Activated T-cell treated with anti-CD3 and anti-CD28 coated beads, Interleukin-2, amount 50 U/mL, for 72 hours (primary cell): Measurements from ENCODE around the gene ITIH3. TPM values are rescaled to one million over a fixed set of nuclear protein-coding genes. Genes with fewer than 3 reads are reported as not detected.
"Not testable (repeated sequence)": the region's sequence is repeated elsewhere in the genome, so short reads cannot be mapped to it uniquely, and the experiment has no call there.

Experiments
- ATAC-seq, 2 donors: fragments of 150-1000 bp; cut with Tn5 transposase; replicated peaks in 1 of 2; 2 replicates each; pipeline ENCODE4 v1.10.0; 2021; ENCODE audit warnings: moderate library complexity in 2 of 2, mild to moderate bottlenecking in 1 of 2
- DNase-seq, 2 donors: peaks; one replicate each; pipeline ENCODE4 v3.0.0; 2021 to 2022; ENCODE audit warnings: mixed read lengths in 1 of 2
- H3K27ac Mint-ChIP-seq: one replicate; pipeline ENCODE4 v1.8.0; 2022; ENCODE audit warnings: mild to moderate bottlenecking, moderate library complexity, mixed read lengths
- H3K27me3 Mint-ChIP-seq: one replicate; pipeline ENCODE4 v1.8.0; 2022; ENCODE audit warnings: low read depth, mixed read lengths
- H3K36me3 Mint-ChIP-seq, 2 donors: one replicate each; pipeline ENCODE4 v1.8.0; 2022; ENCODE audit warnings: mixed read lengths in 2 of 2, mild to moderate bottlenecking in 1 of 2; ENCODE audit not compliant: insufficient read depth in 2 of 2
- H3K4me1 Mint-ChIP-seq: one replicate; pipeline ENCODE4 v1.8.0; 2022; ENCODE audit warnings: low read depth, mixed read lengths
- H3K4me3 Mint-ChIP-seq, 2 donors: one replicate each; pipeline ENCODE4 v1.8.0; 2022; ENCODE audit warnings: mild to moderate bottlenecking in 2 of 2, mixed read lengths in 2 of 2, moderate library complexity in 2 of 2
- H3K9me3 Mint-ChIP-seq, 2 donors: one replicate each; pipeline ENCODE4 v1.8.0; 2022; ENCODE audit warnings: mixed read lengths in 2 of 2
- total RNA-seq, 2 donors: library from RNA; stranded (reverse); gene quantifications; one replicate each; pipeline ENCODE4 v1.2.3, GENCODE V29; 2022

ITIH3 gene
- total RNA-seq, 2 donors from 2014 or later, result not detected

GRCh38 chr3:52774901-52775864, 19.4 kb upstream of the ITIH3 start:
- H3K4me1 Mint-ChIP-seq, result peaks cover 8% of the 10 kb centered on the region
- DNase-seq (no peak), ATAC-seq (no peak)
- H3K4me3 Mint-ChIP-seq, result no peak overlapping the region
- no peak overlapping the region for H3K27ac Mint-ChIP-seq
- H3K36me3 Mint-ChIP-seq, result no peaks in the 10 kb centered on the region
- H3K9me3 Mint-ChIP-seq, result no peaks in the 10 kb centered on the region
- H3K27me3 Mint-ChIP-seq, result no peaks in the 10 kb centered on the region

DNA sequence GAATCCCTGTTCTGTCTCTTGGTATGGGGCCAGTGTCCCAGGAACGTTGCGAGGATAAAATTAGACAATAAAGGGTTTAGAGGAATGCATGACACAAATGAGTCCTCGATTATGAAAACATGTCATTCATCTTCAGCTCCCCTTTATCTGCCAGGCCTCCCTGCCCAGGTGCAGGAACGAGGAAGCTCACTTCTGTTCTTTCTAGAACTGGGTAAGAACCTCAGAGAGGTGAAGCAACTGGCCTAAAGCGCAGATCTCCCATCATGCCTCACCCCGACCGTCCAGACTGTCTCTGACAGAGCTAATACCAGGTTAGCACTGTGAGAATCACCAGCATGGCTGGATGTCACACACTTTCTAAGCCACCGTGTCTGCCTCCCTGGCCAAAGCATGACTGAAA, 18.7 kb upstream of the ITIH3 start:
- Mint-ChIP-seq H3K27me3 (no peaks in the 10 kb centered on the region), H3K9me3 (no peaks in the 10 kb centered on the region), H3K27ac (no peak overlapping the region), H3K4me1 (peaks cover 8% of the 10 kb centered on the region), H3K4me3 (no peak overlapping the region), H3K36me3 (no peaks in the 10 kb centered on the region)
- DNase-seq (no peak), ATAC-seq (no peak)

GRCh38 chr3:52776486-52776885, 18.1 kb upstream of the ITIH3 start:
- not testable (repeated sequence) for H3K9me3 Mint-ChIP-seq, H3K36me3 Mint-ChIP-seq, ATAC-seq, DNase-seq, H3K4me3 Mint-ChIP-seq, H3K27me3 Mint-ChIP-seq, H3K4me1 Mint-ChIP-seq, H3K27ac Mint-ChIP-seq

GRCh38 chr3:52777127-52777958, 17.3 kb upstream of the ITIH3 start, which contains the start of gene ITIH1:
TSS of gene ITIH1 (plus strand) at chr3:52777599. CDS start at chr3:52777616, 17 bp downstream.
- DNase-seq (no peak), ATAC-seq (no peak)
- no peaks in the 10 kb centered on the region for H3K27me3 Mint-ChIP-seq
- no peaks in the 10 kb centered on the region for H3K4me1 Mint-ChIP-seq
- no peak within 1 kb of the TSS for H3K27ac Mint-ChIP-seq
- H3K9me3 Mint-ChIP-seq, result no peaks in the 10 kb centered on the region
- H3K4me3 Mint-ChIP-seq, result no peak within 1 kb of the TSS
- H3K36me3 Mint-ChIP-seq, result no peaks in the 10 kb centered on the region

- peaks cover 5% of the 10 kb centered on the region for H3K27me3 Mint-ChIP-seq
- no peaks in the 10 kb centered on the region for H3K9me3 Mint-ChIP-seq
- DNase-seq (no peak), ATAC-seq (no peak)
- H3K4me1 Mint-ChIP-seq, result no peaks in the 10 kb centered on the region
- H3K36me3 Mint-ChIP-seq, result no peaks in the 10 kb centered on the region
- no peak overlapping the region for H3K4me3 Mint-ChIP-seq
- H3K27ac Mint-ChIP-seq, result no peak overlapping the region
Observed at GRCh38 chr3:52777959-52778805, 16.4 kb upstream of the ITIH3 start.

- DNase-seq (no peak), ATAC-seq (no peak)
- no peak overlapping the region for H3K4me3 Mint-ChIP-seq
- H3K27me3 Mint-ChIP-seq, result peaks cover 5% of the 10 kb centered on the region
- no peaks in the 10 kb centered on the region for H3K4me1 Mint-ChIP-seq
- H3K9me3 Mint-ChIP-seq, result no peaks in the 10 kb centered on the region
- no peaks in the 10 kb centered on the region for H3K36me3 Mint-ChIP-seq
- no peak overlapping the region for H3K27ac Mint-ChIP-seq
Observed at GRCh38 chr3:52779011-52779836, 15.4 kb upstream of the ITIH3 start.

GRCh38 chr3:52779837-52780585, 14.6 kb upstream of the ITIH3 start:
- Mint-ChIP-seq H3K4me1 (no peaks in the 10 kb centered on the region), H3K4me3 (no peak overlapping the region), H3K9me3 (no peaks in the 10 kb centered on the region), H3K27ac (no peak overlapping the region), H3K36me3 (no peaks in the 10 kb centered on the region), H3K27me3 (peaks cover 5% of the 10 kb centered on the region)
- ATAC-seq (no peak), DNase-seq (no peak)

DNA sequence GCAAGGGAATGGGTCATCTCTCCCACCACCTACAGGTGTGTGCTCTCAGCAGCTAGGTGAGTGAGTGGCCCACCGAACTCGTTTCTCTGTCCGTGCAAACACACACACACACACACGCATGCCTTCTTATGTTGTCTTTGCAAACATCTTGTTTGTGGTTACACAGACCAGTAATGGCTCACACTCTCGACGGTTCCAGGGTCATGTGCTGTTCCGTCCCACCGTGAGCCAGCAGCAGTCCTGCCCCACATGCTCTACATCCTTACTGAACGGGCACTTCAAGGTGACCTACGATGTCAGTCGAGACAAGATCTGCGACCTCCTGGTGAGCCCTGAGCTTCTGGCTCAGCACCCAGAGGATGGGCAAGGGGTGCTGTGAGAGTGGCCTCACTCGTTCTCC, 12.9 kb upstream of the ITIH3 start:
- no peak overlapping the region for H3K4me3 Mint-ChIP-seq
- no peaks in the 10 kb centered on the region for H3K36me3 Mint-ChIP-seq
- DNase-seq (no peak), ATAC-seq (no peak)
- peaks cover 5% of the 10 kb centered on the region for H3K27me3 Mint-ChIP-seq
- H3K9me3 Mint-ChIP-seq, result no peaks in the 10 kb centered on the region
- no peaks in the 10 kb centered on the region for H3K4me1 Mint-ChIP-seq
- H3K27ac Mint-ChIP-seq, result no peak overlapping the region

GRCh38 chr3:52782412-52783210, 12.0 kb upstream of the ITIH3 start:
- ATAC-seq, result no peak
- Mint-ChIP-seq H3K27me3 (peaks cover 5% of the 10 kb centered on the region), H3K4me1 (no peaks in the 10 kb centered on the region), H3K27ac (no peak overlapping the region), H3K36me3 (no peaks in the 10 kb centered on the region), H3K4me3 (no peak overlapping the region), H3K9me3 (no peaks in the 10 kb centered on the region)
- DNase-seq, result no peak

- no peak overlapping the region for H3K4me3 Mint-ChIP-seq
- no peak for ATAC-seq
- H3K27me3 Mint-ChIP-seq, result peaks cover 5% of the 10 kb centered on the region
- H3K36me3 Mint-ChIP-seq, result no peaks in the 10 kb centered on the region
- no peaks in the 10 kb centered on the region for H3K9me3 Mint-ChIP-seq
- no peak for DNase-seq
- no peaks in the 10 kb centered on the region for H3K4me1 Mint-ChIP-seq
- no peak overlapping the region for H3K27ac Mint-ChIP-seq
Observed at GRCh38 chr3:52783211-52783555, 11.4 kb upstream of the ITIH3 start.

GRCh38 chr3:52784021-52784621, 10.5 kb upstream of the ITIH3 start:
- Mint-ChIP-seq H3K36me3 (no peaks in the 10 kb centered on the region), H3K4me3 (no peak overlapping the region), H3K9me3 (no peaks in the 10 kb centered on the region), H3K27me3 (peaks cover 5% of the 10 kb centered on the region), H3K4me1 (no peaks in the 10 kb centered on the region), H3K27ac (no peak overlapping the region)
- ATAC-seq (no peak), DNase-seq (no peak)
